ENCODE data around the gene PCSK6. TPM values are rescaled to one million over a fixed set of nuclear protein-coding genes. Genes with fewer than 3 reads are reported as not detected.

Gene PCSK6
- total RNA-seq, 1 donor from 2014 or later: 5.4 TPM

DNA sequence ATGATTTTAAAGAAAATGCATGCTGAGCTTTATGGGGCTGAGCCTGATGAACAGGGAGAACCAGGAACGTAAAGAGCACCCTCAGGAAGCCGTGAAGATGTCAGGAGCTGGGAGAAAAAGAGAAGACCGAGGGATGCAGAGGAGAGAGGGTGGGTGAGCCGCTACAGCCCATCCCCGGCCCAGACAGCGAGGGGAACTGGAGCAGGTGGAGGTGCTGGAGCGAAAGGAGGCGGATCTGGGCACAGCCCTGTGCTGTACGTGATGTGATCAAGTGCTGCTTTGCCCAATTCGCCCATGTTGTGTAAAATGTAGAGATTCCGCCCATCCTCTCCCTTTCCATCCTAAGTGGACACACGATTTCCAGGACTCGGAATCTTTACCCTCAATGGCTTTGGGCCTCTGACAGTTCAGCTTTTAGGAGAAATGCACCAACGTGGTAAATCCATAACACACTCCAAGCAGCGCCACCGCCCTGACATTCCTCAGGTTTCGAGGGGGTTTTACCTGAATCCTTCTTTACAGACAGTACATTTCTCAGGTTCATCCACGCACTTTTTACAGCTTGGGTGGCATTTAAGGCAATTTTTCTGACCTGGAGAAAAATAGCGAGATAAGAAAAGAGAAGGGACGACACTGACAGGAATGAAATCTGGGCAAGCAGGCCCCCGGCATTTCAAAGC lies 167.4 kb downstream of the PCSK6 start:
- TF ChIP-seq CTCF (conservative IDR thresholded peaks at IDR 0.05): no peak
- Mint-ChIP-seq H3K27ac (ENCODE audit: unreplicated experiment) (no peak overlapping the region), H3K4me3 (no peak overlapping the region), H3K36me3 (ENCODE audit: low read depth) (no peaks in the 10 kb centered on the region), H3K27me3 (ENCODE audit: low read depth) (peaks cover 28% of the 10 kb centered on the region), H3K9me3 (no peaks in the 10 kb centered on the region), H3K4me1 (no peaks in the 10 kb centered on the region)
- DNase-seq (ENCODE audit: low read depth, low spot score): no peak

DNA sequence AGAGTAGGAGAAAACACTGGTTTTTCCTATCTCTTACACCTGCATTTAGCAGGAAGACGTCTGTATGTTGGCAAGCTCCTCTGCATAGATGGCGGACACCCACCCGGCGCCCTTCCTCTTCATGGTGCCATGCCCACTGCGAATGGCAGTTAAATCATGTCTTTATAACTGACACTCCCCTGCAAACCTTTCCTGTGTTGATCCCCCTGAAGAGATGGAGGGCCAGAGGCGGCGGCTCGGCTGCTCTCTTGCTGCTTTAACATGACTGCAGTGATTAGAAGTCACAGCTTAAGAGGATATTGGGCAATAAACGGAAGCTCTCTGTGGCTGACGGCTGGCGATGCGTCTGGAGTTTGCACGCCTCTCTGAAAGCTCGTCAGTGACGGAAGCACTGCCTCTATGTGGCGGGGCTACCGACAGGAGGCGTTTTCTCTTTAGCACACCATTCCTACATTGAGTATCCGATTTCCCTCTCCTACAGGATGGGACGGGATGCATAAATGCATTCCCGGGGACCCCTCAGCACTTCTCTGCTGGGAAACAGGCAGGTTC lies 168.9 kb downstream of the PCSK6 start:
- peak; percentile 37 for TF ChIP-seq CTCF (conservative IDR thresholded peaks at IDR 0.05)
- Mint-ChIP-seq H3K27ac (ENCODE audit: unreplicated experiment) (no peak overlapping the region), H3K9me3 (no peaks in the 10 kb centered on the region), H3K4me1 (no peaks in the 10 kb centered on the region), H3K36me3 (ENCODE audit: low read depth) (no peaks in the 10 kb centered on the region), H3K27me3 (ENCODE audit: low read depth) (peaks cover 21% of the 10 kb centered on the region), H3K4me3 (no peak overlapping the region)
- no peak for DNase-seq (ENCODE audit: low read depth, low spot score)

DNA sequence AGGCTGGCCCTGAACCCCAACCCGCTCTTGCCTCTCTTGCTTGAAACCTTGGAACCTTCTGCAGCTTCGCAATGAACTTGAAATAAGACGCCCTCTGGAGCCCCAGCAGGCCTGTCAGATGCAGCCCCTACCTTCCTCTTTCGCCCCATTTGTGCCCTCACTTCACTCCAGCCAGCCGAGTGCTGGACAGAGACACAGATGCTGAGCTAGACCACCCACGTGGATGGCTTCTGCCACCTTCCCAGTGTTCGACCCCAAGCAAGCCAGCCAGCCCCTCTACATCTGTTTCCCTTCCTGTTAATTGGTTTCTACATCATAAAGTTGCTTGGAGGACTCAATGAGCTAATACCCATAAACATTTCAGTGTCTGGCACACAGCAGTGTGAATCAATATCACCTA lies 170.7 kb downstream of the PCSK6 start:
- Mint-ChIP-seq H3K27me3 (ENCODE audit: low read depth) (peaks cover 21% of the 10 kb centered on the region), H3K9me3 (no peaks in the 10 kb centered on the region), H3K27ac (ENCODE audit: unreplicated experiment) (no peak overlapping the region), H3K4me3 (no peak overlapping the region), H3K4me1 (no peaks in the 10 kb centered on the region), H3K36me3 (ENCODE audit: low read depth) (no peaks in the 10 kb centered on the region)
- DNase-seq (ENCODE audit: low read depth, low spot score): no peak
- no peak for TF ChIP-seq CTCF (conservative IDR thresholded peaks at IDR 0.05)

DNA sequence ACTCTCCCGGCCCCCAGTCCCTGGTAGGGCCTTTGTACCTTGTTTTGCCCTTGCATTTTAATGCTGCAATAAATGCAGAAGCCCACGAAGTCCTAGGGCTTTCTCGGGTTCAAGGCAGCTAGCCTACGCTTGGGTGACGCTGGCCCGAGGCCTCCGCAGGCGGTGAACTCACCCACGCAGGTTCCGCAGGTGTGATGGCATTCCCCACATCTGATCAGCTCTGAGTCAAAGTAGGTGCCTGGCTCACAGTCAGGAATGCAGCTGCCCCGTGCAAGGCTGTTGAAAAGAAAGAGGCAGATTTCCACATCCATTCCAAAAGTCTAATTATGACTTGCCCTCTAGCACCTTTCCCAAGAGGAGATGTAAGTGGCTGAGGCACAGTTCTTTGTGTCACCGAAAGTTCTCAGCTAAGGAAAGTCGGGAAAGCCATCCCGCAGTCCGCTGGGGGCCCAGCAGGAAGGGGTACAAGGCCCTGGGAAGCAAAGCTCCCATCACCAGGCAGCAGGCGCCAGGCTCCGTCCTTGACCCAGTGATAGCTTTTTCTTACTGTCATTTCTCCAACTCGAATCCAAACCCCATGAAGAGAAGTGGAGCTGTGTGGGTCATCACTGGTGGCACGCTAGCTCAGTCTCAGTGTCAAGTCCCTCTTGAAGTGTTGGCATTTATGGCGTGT lies 171.2 kb downstream of the PCSK6 start:
- H3K4me3 Mint-ChIP-seq: no peak overlapping the region
- H3K36me3 Mint-ChIP-seq (ENCODE audit: low read depth): no peaks in the 10 kb centered on the region
- no peaks in the 10 kb centered on the region for H3K4me1 Mint-ChIP-seq
- no peak for DNase-seq (ENCODE audit: low read depth, low spot score)
- H3K9me3 Mint-ChIP-seq: no peaks in the 10 kb centered on the region
- peaks cover 21% of the 10 kb centered on the region for H3K27me3 Mint-ChIP-seq (ENCODE audit: low read depth)
- H3K27ac Mint-ChIP-seq (ENCODE audit: unreplicated experiment): no peak overlapping the region
- no peak for TF ChIP-seq CTCF (conservative IDR thresholded peaks at IDR 0.05)

GRCh38 chr15:101317336-101317872 lies 172.1 kb downstream of the PCSK6 start:
- no peaks in the 10 kb centered on the region for H3K9me3 Mint-ChIP-seq
- TF ChIP-seq CTCF (conservative IDR thresholded peaks at IDR 0.05): no peak
- no peaks in the 10 kb centered on the region for H3K36me3 Mint-ChIP-seq (ENCODE audit: low read depth)
- H3K27me3 Mint-ChIP-seq (ENCODE audit: low read depth): peaks cover 21% of the 10 kb centered on the region
- H3K4me3 Mint-ChIP-seq: no peak overlapping the region
- H3K27ac Mint-ChIP-seq (ENCODE audit: unreplicated experiment): no peak overlapping the region
- no peaks in the 10 kb centered on the region for H3K4me1 Mint-ChIP-seq
- no peak for DNase-seq (ENCODE audit: low read depth, low spot score)
